ENCODE results near the gene BRD2. TPM values are rescaled to one million over a fixed set of nuclear protein-coding genes. Genes with fewer than 3 reads are reported as not detected.

The BRD2 gene
- total and polyA plus RNA-seq, 9 of the 15 experiments (the other 6 are each of a cell fraction or from before 2014, with no cell fraction given): 19.0 to 252 (median 181) TPM

DNA sequence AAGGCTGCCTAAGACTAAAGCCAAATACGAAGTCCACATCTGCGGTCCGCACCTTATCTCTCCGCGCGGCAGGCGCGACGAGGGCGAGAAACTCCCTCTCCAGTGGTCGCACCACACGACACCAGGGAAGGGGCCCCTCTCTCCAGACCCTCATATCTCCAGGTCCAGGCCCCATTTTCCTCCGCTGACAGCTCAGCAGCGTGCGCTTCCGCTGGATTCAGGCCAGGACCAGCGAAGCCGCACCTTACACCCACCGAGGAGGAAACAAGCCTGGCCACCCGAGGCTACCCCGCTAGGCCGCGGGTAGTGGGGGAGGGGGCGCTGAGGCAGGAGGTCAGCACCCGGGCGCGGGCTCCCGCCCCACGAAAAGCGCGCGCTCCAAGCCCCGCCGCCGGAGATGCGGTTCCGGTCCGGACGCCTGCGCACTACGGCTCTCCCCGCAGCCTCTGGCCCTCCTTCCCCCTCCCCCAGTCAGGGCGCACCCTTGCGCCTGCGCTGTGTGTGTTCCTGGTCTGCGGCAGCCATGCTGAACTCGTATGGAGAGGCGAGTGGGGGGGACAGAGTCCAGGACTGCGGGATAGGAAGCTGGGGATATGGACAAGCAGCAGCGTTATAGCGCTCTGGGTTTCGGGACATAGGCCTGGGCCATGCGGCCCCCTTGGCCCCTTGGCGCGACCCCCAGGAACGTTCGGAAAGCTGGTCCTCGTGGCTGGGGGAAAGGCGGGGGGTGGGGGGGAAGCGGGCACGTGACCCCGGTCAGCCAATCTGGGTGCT is at the start of gene BRD2 (continued):
- TF ChIP-seq MEF2A (IDR thresholded peaks at IDR 0.05; ENCODE audit: control insufficient read depth, low read depth, low read length) (no peak), POLR2G (IDR thresholded peaks at IDR 0.05; ENCODE audit: low read depth, low read length) (peak; percentile 94), HIVEP1 (CRISPR knock-in tag; IDR thresholded peaks at IDR 0.05) (no peak), SREBF1 (IDR thresholded peaks at IDR 0.05; ENCODE audit: borderline replicate concordance, low read depth, low read length) (no peak), PHF21A (IDR thresholded peaks at IDR 0.05; ENCODE audit: borderline replicate concordance, low read depth) (peak; percentile 79; the same call in 1 of the 2 replicates), BMI1 (IDR thresholded peaks at IDR 0.05; ENCODE audit: low read length) (no peak), FOXK1 (CRISPR knock-in tag; IDR thresholded peaks at IDR 0.05; ENCODE audit: borderline replicate concordance) (peak; percentile 95), BCL6 (CRISPR knock-in tag; IDR thresholded peaks at IDR 0.05) (no peak), PCBP2 (IDR thresholded peaks at IDR 0.05; ENCODE audit: low read depth, low read length, poor library complexity, severe bottlenecking) (no peak), STAG1 (CRISPR knock-in tag; IDR thresholded peaks at IDR 0.05; ENCODE audit: borderline replicate concordance) (no peak)
- TF ChIP-seq, protein P1, sequence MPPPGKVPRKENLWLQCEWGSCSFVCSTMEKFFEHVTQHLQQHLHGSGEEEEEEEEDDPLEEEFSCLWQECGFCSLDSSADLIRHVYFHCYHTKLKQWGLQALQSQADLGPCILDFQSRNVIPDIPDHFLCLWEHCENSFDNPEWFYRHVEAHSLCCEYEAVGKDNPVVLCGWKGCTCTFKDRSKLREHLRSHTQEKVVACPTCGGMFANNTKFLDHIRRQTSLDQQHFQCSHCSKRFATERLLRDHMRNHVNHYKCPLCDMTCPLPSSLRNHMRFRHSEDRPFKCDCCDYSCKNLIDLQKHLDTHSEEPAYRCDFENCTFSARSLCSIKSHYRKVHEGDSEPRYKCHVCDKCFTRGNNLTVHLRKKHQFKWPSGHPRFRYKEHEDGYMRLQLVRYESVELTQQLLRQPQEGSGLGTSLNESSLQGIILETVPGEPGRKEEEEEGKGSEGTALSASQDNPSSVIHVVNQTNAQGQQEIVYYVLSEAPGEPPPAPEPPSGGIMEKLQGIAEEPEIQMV (tag; conservative IDR thresholded peaks at IDR 0.05; ENCODE audit: low read depth): peak; percentile 67; the same call in 1 of the 2 replicates
- TF ChIP-seq, protein P2, sequence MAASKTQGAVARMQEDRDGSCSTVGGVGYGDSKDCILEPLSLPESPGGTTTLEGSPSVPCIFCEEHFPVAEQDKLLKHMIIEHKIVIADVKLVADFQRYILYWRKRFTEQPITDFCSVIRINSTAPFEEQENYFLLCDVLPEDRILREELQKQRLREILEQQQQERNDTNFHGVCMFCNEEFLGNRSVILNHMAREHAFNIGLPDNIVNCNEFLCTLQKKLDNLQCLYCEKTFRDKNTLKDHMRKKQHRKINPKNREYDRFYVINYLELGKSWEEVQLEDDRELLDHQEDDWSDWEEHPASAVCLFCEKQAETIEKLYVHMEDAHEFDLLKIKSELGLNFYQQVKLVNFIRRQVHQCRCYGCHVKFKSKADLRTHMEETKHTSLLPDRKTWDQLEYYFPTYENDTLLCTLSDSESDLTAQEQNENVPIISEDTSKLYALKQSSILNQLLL (CRISPR knock-in tag; IDR thresholded peaks at IDR 0.05; ENCODE audit: borderline replicate concordance): no peak
- TF ChIP-seq, protein P3, sequence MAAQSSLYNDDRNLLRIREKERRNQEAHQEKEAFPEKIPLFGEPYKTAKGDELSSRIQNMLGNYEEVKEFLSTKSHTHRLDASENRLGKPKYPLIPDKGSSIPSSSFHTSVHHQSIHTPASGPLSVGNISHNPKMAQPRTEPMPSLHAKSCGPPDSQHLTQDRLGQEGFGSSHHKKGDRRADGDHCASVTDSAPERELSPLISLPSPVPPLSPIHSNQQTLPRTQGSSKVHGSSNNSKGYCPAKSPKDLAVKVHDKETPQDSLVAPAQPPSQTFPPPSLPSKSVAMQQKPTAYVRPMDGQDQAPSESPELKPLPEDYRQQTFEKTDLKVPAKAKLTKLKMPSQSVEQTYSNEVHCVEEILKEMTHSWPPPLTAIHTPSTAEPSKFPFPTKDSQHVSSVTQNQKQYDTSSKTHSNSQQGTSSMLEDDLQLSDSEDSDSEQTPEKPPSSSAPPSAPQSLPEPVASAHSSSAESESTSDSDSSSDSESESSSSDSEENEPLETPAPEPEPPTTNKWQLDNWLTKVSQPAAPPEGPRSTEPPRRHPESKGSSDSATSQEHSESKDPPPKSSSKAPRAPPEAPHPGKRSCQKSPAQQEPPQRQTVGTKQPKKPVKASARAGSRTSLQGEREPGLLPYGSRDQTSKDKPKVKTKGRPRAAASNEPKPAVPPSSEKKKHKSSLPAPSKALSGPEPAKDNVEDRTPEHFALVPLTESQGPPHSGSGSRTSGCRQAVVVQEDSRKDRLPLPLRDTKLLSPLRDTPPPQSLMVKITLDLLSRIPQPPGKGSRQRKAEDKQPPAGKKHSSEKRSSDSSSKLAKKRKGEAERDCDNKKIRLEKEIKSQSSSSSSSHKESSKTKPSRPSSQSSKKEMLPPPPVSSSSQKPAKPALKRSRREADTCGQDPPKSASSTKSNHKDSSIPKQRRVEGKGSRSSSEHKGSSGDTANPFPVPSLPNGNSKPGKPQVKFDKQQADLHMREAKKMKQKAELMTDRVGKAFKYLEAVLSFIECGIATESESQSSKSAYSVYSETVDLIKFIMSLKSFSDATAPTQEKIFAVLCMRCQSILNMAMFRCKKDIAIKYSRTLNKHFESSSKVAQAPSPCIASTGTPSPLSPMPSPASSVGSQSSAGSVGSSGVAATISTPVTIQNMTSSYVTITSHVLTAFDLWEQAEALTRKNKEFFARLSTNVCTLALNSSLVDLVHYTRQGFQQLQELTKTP (IDR thresholded peaks at IDR 0.05; ENCODE audit: low read depth in 1 of 2, partially characterized antibody in 2 of 2): peak in 1 of 2 experiments; percentile 48
- TF ChIP-seq, protein P4, sequence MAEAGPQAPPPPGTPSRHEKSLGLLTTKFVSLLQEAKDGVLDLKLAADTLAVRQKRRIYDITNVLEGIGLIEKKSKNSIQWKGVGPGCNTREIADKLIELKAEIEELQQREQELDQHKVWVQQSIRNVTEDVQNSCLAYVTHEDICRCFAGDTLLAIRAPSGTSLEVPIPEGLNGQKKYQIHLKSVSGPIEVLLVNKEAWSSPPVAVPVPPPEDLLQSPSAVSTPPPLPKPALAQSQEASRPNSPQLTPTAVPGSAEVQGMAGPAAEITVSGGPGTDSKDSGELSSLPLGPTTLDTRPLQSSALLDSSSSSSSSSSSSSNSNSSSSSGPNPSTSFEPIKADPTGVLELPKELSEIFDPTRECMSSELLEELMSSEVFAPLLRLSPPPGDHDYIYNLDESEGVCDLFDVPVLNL (CRISPR knock-in tag; IDR thresholded peaks at IDR 0.05; ENCODE audit: low read depth): no peak; the same call in 1 of the 2 replicates
- TF ChIP-seq, protein P5, sequence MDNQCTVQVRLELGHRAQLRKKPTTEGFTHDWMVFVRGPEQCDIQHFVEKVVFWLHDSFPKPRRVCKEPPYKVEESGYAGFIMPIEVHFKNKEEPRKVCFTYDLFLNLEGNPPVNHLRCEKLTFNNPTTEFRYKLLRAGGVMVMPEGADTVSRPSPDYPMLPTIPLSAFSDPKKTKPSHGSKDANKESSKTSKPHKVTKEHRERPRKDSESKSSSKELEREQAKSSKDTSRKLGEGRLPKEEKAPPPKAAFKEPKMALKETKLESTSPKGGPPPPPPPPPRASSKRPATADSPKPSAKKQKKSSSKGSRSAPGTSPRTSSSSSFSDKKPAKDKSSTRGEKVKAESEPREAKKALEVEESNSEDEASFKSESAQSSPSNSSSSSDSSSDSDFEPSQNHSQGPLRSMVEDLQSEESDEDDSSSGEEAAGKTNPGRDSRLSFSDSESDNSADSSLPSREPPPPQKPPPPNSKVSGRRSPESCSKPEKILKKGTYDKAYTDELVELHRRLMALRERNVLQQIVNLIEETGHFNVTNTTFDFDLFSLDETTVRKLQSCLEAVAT (IDR thresholded peaks at IDR 0.05): peak; percentile 46 to 69

All from K562 (cell line).